Stimulated activated CD4-positive, alpha-beta T cell treated with anti-CD3 and anti-CD28 coated beads, Interleukin-1b, Interleukin-23, amount 100 ng/mL, for 24 hours (primary cell): ENCODE data around the gene ETV7.
A peak's percentile ranks its signal among the peaks of the same experiment; 100 is the strongest.
"Not testable (repeated sequence)": the region's sequence is repeated elsewhere in the genome, so short reads cannot be mapped to it uniquely, and the experiment has no call there.

Experiments used
- DNase-seq, 4 experiments: peaks; one replicate each; pipeline ENCODE4 v3.0.0-alpha.2; 2020; ENCODE audit warnings: low read depth in 4 of 4, low spot score in 1 of 4

ETV7 gene

GRCh38 chr6:36387440-36388303 is at the start of gene ETV7:
ETV7 (minus strand) TSS chr6:36387669; CDS start chr6:36387541, 128 bp downstream.
- DNase-seq = peak in 2 of 4 experiments; percentile 15 to 28

GRCh38 chr6:36436466-36436865 is 49.0 kb upstream of the ETV7 start:
- DNase-seq = no peak

GRCh38 chr6:36432151-36432671 is 44.7 kb upstream of the ETV7 start:
- DNase-seq = no peak

- no peak for DNase-seq
Measured at GRCh38 chr6:36431197-36431596, 43.7 kb upstream of the ETV7 start.

- DNase-seq = no peak
Measured at GRCh38 chr6:36430351-36430750, 42.9 kb upstream of the ETV7 start.

- DNase-seq = no peak
Measured at GRCh38 chr6:36428911-36429310, 41.4 kb upstream of the ETV7 start.

GRCh38 chr6:36426622-36427021 is 39.2 kb upstream of the ETV7 start:
- no peak for DNase-seq

GRCh38 chr6:36423101-36423824 is 35.8 kb upstream of the ETV7 start:
- DNase-seq = peak; percentile 92 to 99 (median 97)

GRCh38 chr6:36422714-36423100 is 35.2 kb upstream of the ETV7 start:
- no peak for DNase-seq

- DNase-seq = no peak
Measured at GRCh38 chr6:36419310-36419709, 31.8 kb upstream of the ETV7 start.

- DNase-seq = no peak
Measured at GRCh38 chr6:36418558-36418957, 31.1 kb upstream of the ETV7 start.

- DNase-seq = no peak
Measured at GRCh38 chr6:36414481-36414880, 27.0 kb upstream of the ETV7 start.

- DNase-seq = no peak
Measured at GRCh38 chr6:36413489-36414480, 26.3 kb upstream of the ETV7 start.

GRCh38 chr6:36409718-36410117 is 22.2 kb upstream of the ETV7 start:
- not testable (repeated sequence) for DNase-seq

GRCh38 chr6:36404164-36404563 is 16.7 kb upstream of the ETV7 start:
- no peak for DNase-seq

GRCh38 chr6:36402481-36402880 is 15.0 kb upstream of the ETV7 start:
- DNase-seq = no peak

GRCh38 chr6:36399970-36400369 is 12.5 kb upstream of the ETV7 start:
- DNase-seq = no peak

- DNase-seq = no peak
Measured at GRCh38 chr6:36392621-36393020, 5.2 kb upstream of the ETV7 start.

- DNase-seq = no peak
Measured at GRCh38 chr6:36389353-36389752, 1.9 kb upstream of the ETV7 start.

GRCh38 chr6:36386495-36387439 is 702 bp downstream of the ETV7 start:
- DNase-seq = no peak
